Upper lobe of right lung (tissue), 1 donor: ENCODE measurements around the gene MAJIN. TPM values are rescaled to one million over a fixed set of nuclear protein-coding genes. Genes with fewer than 3 reads are reported as not detected.

Source experiments
- ATAC-seq: fragments of 200-7000 bp; cut with Tn5 transposase; one replicate; pipeline ENCODE4 v1.9.1; 2020; ENCODE audit warnings: mild to moderate bottlenecking, moderate library complexity
- DNase-seq: peaks from one replicate; pipeline ENCODE4 v3.0.0-alpha.2; 2020
- H3K27ac ChIP-seq: fragments of 200-600 bp; one replicate; pipeline ENCODE4 v1.8.0; 2022
- H3K27me3 ChIP-seq: fragments of 200-600 bp; one replicate; pipeline ENCODE4 v1.8.0; 2022; ENCODE audit warnings: mild to moderate bottlenecking
- H3K36me3 ChIP-seq: fragments of 200-600 bp; one replicate; pipeline ENCODE4 v1.8.0; 2022
- H3K4me1 ChIP-seq: fragments of 200-600 bp; one replicate; pipeline ENCODE4 v1.8.0; 2022
- H3K4me3 ChIP-seq: fragments of 200-600 bp; one replicate; pipeline ENCODE4 v1.8.0; 2022; ENCODE audit warnings: mild to moderate bottlenecking
- H3K9me3 ChIP-seq: fragments of 200-600 bp; one replicate; pipeline ENCODE4 v1.8.0; 2022
- intact Hi-C: fragments of 100-400 bp; cut with DNase I; formaldehyde crosslinking; loops from one replicate; pipeline ENCODE4 v1.11.0; 2022
- total RNA-seq: library from RNA; stranded (reverse); fragmentation: NEBNext Ultra II Directional; extraction: Animal tissue kit (Norgen Biotek cat#: 25700); gene quantifications from one replicate; pipeline ENCODE4 v1.2.1, GENCODE V29; 2021
- TF ChIP-seq, protein P1 (sequence below): fragments of 200-600 bp; IDR thresholded peaks from one replicate; pipeline ENCODE4 v1.8.0; 2022; ENCODE audit warnings: antibody characterized with exemption
- donor health status: DM: no; HTN: yes; CAD: no; lungs with severe emphysema.

The MAJIN gene
- total RNA-seq, 1 donor from 2014 or later = not detected

DNA sequence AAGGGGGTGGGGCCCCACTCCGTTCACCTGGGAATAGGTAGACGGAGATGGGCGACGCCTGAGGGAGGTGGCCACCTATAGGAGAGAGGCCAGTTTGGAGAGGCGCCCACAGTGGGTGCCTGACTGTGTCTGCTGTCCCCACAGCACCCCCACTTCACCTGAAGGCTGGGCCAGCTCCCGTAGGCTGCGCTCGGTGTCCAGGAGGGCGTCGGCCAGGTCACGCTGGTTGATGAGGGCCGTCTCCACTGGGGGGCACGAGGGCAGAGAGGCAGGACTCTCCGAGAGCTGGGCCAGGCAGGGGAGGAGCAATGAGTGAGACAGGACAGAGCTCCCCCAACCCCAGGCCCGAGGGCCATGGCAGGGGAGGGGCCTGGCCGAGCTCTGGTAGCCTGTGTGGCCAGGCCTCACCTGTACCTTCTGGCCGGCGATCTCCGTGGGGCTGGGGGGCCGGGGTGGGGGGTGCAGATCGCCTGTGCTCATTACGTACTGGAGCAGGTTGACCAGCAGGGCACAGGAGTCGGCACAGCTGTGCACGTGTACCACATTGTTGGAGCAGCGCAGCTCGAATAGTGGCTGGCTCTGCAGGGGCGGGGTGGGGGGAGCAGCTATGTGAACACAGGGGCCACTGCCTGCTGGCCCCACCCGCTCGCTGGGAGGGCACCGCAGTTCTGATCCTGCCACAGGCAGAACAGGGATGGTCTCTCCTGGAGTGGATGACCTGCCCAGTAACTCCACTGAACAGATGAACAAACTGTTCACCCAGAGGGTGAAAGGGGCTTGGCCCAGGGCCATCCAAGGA is 69.6 kb downstream of the MAJIN start:
- TF ChIP-seq, protein P1, sequence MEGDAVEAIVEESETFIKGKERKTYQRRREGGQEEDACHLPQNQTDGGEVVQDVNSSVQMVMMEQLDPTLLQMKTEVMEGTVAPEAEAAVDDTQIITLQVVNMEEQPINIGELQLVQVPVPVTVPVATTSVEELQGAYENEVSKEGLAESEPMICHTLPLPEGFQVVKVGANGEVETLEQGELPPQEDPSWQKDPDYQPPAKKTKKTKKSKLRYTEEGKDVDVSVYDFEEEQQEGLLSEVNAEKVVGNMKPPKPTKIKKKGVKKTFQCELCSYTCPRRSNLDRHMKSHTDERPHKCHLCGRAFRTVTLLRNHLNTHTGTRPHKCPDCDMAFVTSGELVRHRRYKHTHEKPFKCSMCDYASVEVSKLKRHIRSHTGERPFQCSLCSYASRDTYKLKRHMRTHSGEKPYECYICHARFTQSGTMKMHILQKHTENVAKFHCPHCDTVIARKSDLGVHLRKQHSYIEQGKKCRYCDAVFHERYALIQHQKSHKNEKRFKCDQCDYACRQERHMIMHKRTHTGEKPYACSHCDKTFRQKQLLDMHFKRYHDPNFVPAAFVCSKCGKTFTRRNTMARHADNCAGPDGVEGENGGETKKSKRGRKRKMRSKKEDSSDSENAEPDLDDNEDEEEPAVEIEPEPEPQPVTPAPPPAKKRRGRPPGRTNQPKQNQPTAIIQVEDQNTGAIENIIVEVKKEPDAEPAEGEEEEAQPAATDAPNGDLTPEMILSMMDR = no peak
- Histone ChIP-seq H3K36me3 (peaks cover 90% of the 10 kb centered on the region), H3K27me3 (no peaks in the 10 kb centered on the region), H3K4me3 (no peak overlapping the region), H3K27ac (no peak overlapping the region), H3K4me1 (no peaks in the 10 kb centered on the region), H3K9me3 (no peaks in the 10 kb centered on the region)
- DNase-seq (no peak), ATAC-seq (no peak)
- intact Hi-C loops = no loop called here

DNA sequence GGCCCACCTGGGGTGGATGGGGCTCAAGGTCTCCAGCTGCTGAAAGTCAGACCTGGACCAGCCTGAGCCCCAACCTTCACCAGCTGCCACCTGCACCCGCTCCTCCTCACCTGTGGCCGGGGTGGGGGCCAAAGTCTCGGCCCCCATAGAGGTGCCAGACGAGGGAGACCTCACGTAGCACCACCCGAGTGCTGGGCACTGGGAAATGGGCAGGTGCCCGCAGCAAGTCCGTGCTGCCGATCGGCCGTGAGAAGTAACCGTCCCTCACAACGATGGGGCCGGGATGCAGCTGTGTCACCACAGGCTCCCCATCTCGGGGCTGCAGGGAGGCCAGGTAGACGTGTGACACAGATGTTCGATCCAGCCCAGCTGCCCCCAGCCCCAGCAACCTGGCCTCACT is 71.1 kb downstream of the MAJIN start:
- DNase-seq (no peak), ATAC-seq (no peak)
- H3K9me3 ChIP-seq = no peaks in the 10 kb centered on the region
- H3K27me3 ChIP-seq = no peaks in the 10 kb centered on the region
- TF ChIP-seq, protein P1 = no peak
- H3K27ac ChIP-seq = no peak overlapping the region
- no peaks in the 10 kb centered on the region for H3K4me1 ChIP-seq
- H3K4me3 ChIP-seq = no peak overlapping the region
- intact Hi-C loops = no loop called here
- H3K36me3 ChIP-seq = peaks cover 83% of the 10 kb centered on the region

DNA sequence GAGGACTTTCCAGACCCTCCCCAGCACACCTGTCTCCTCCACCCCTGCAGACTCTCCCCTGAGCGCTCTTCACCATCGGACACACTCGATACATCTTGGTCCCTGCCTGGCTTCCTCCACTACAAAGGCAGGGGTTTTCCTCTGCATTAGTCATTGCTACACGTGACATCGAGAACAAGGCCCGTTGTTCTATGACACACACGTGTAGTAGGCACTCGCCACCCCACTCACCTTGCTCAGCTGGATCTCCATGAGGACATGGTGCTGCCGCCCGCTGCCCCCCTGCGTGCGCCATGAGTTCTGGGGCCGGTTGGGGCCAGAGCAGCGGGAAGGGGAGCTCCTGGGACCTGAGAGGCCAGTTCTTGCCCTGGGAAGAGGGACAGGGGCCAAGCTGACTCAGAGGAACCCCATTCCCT is 71.6 kb downstream of the MAJIN start:
- TF ChIP-seq, protein P1 = no peak
- intact Hi-C loops = no loop called here
- Histone ChIP-seq H3K4me1 (no peaks in the 10 kb centered on the region), H3K27me3 (no peaks in the 10 kb centered on the region), H3K36me3 (peaks cover 78% of the 10 kb centered on the region), H3K27ac (no peak overlapping the region), H3K9me3 (no peaks in the 10 kb centered on the region), H3K4me3 (no peak overlapping the region)
- ATAC-seq (no peak), DNase-seq (no peak)

DNA sequence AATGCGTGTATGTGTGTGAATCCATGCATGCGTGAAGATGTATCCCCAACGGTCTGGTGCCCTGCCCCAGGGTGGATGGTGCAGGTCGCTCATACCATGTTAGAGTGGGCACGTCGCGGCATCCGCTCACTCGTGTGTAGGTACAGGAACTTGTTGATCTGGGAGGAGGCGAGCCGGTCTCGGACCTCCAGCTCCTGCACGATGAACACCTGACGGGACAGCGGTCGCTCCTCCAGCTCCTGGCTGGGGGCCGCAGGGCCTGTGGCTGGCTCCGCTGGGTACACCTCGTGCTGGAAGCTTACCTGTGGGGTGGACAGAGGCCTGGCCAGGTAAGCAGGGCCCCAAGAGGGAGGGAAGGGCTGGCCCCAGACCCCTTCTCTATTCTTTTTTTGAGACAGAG is 73.4 kb downstream of the MAJIN start:
- no peaks in the 10 kb centered on the region for H3K9me3 ChIP-seq
- H3K36me3 ChIP-seq = peaks cover 67% of the 10 kb centered on the region
- intact Hi-C loops = no loop called here
- no peak for DNase-seq
- TF ChIP-seq, protein P1 = no peak
- ATAC-seq = no peak
- H3K4me1 ChIP-seq = peaks cover 6% of the 10 kb centered on the region
- H3K27ac ChIP-seq = no peak overlapping the region
- no peak overlapping the region for H3K4me3 ChIP-seq
- no peaks in the 10 kb centered on the region for H3K27me3 ChIP-seq

DNA sequence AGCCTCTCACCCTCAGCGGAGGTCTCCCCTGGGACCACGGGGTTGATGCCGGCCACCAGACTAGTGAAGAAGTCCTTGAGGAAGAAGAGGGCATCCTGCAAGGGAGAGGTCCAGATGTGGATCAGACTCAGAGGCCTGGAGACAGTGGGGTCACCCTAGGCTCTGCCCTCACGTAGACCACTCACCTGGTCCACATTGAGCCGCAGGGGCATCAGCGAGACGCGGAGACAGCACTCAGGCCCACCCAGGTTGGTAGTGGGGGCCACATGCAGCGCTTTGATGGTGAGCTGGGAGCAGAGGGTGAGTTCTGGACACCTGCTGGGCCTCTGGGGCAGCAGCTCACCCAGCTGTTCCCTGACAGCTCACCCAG is 73.8 kb downstream of the MAJIN start:
- peaks cover 6% of the 10 kb centered on the region for H3K4me1 ChIP-seq
- no peak overlapping the region for H3K4me3 ChIP-seq
- no peaks in the 10 kb centered on the region for H3K27me3 ChIP-seq
- ATAC-seq = no peak
- no peak for DNase-seq
- intact Hi-C loops = no loop called here
- no peaks in the 10 kb centered on the region for H3K9me3 ChIP-seq
- no peak overlapping the region for H3K27ac ChIP-seq
- peaks cover 63% of the 10 kb centered on the region for H3K36me3 ChIP-seq
- TF ChIP-seq, protein P1 = no peak
